Measurements from ENCODE around the gene ABCC10. TPM values are rescaled to one million over a fixed set of nuclear protein-coding genes. Genes with fewer than 3 reads are reported as not detected.
"Not testable (repeated sequence)": the region's sequence is repeated elsewhere in the genome, so short reads cannot be mapped to it uniquely, and the experiment has no call there.

ABCC10 gene
- total and polyA plus RNA-seq, 2 donors, result 15.6 to 18.5 TPM

- no peak for DNase-seq (ENCODE audit: extremely low spot score)
- Histone ChIP-seq H3K4me1 (ENCODE audit: insufficient read depth) (no peaks in the 10 kb centered on the region), H3K4me3 (ENCODE audit: low read depth, low read length) (no peak overlapping the region), H3K27ac (ENCODE audit: low read depth) (no peak overlapping the region), H3K36me3 (ENCODE audit: insufficient read depth) (no peaks in the 10 kb centered on the region)
- 68% methylated on average over 9 of the region's 9 CpGs for WGBS
These were observed 30.3 kb downstream of the ABCC10 start for GRCh38 chr6:43457643-43458042.

GRCh38 chr6:43458154-43458553, 30.8 kb downstream of the ABCC10 start:
- 93% methylated on average over 15 of the region's 15 CpGs for WGBS
- H3K36me3 ChIP-seq (ENCODE audit: insufficient read depth); H3K4me3 ChIP-seq (ENCODE audit: low read depth, low read length); H3K27ac ChIP-seq (ENCODE audit: low read depth); H3K4me1 ChIP-seq (ENCODE audit: insufficient read depth); DNase-seq (ENCODE audit: extremely low spot score): not testable (repeated sequence)

- no peak overlapping the region for H3K27ac ChIP-seq (ENCODE audit: low read depth)
- no peaks in the 10 kb centered on the region for H3K36me3 ChIP-seq (ENCODE audit: insufficient read depth)
- no peak for DNase-seq (ENCODE audit: extremely low spot score)
- WGBS, result 77% methylated on average over 1 of the region's 1 CpG
- no peaks in the 10 kb centered on the region for H3K4me1 ChIP-seq (ENCODE audit: insufficient read depth)
- H3K4me3 ChIP-seq (ENCODE audit: low read depth, low read length), result no peak overlapping the region
These were observed 32.2 kb downstream of the ABCC10 start for GRCh38 chr6:43459535-43459934.

GRCh38 chr6:43460032-43460431, 32.7 kb downstream of the ABCC10 start:
- 52% methylated on average over 4 of the region's 4 CpGs for WGBS
- Histone ChIP-seq H3K36me3 (ENCODE audit: insufficient read depth) (no peaks in the 10 kb centered on the region), H3K27ac (ENCODE audit: low read depth) (no peak overlapping the region), H3K4me3 (ENCODE audit: low read depth, low read length) (no peak overlapping the region), H3K4me1 (ENCODE audit: insufficient read depth) (no peaks in the 10 kb centered on the region)
- DNase-seq (ENCODE audit: extremely low spot score), result no peak

DNA sequence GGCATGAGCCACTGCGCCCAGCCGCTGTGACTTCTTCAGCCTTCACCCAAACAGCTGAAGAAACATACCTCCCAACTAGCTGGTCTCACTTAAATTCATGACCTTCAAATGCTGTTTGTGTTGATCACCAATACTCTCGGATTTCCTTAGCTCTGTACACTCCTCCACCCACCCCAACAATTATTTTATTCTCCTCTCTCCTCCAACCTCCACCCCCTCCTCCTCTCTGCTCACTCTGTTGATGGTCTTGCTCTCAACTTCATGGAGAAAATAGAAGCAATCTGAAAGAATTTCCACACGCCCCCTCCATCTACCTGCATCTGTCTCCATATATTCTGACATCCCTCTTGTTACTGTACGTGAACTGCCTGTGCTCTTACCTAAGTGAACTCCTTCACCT, 34.6 kb downstream of the ABCC10 start:
- no peak overlapping the region for H3K27ac ChIP-seq (ENCODE audit: low read depth)
- no peak for DNase-seq (ENCODE audit: extremely low spot score)
- WGBS, result 71% methylated on average over 5 of the region's 5 CpGs
- H3K4me3 ChIP-seq (ENCODE audit: low read depth, low read length), result no peak overlapping the region
- no peaks in the 10 kb centered on the region for H3K36me3 ChIP-seq (ENCODE audit: insufficient read depth)
- no peaks in the 10 kb centered on the region for H3K4me1 ChIP-seq (ENCODE audit: insufficient read depth)

DNA sequence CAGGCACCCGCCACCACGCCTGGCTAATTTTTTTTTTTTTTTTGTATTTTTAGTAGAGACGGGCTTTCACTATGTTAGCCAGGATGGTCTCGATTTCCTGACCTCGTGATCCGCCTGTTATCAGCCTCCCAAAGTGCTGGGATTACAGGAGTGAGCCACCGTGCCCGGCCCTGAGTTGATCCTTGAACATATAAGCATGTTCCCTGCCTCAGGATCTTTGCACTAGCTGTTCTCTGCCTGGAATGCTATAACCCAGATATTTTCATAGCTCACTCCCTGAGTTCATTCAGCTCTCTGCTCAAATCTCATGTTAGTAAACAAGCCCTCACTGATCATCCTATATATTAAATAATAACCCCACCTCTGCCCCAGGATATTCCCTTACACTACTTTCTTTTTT, 37.0 kb downstream of the ABCC10 start:
- no peak overlapping the region for H3K4me3 ChIP-seq (ENCODE audit: low read depth, low read length)
- no peak for DNase-seq (ENCODE audit: extremely low spot score)
- 79% methylated on average over 8 of the region's 8 CpGs for WGBS
- no peaks in the 10 kb centered on the region for H3K36me3 ChIP-seq (ENCODE audit: insufficient read depth)
- H3K27ac ChIP-seq (ENCODE audit: low read depth), result no peak overlapping the region
- H3K4me1 ChIP-seq (ENCODE audit: insufficient read depth), result no peaks in the 10 kb centered on the region

DNA sequence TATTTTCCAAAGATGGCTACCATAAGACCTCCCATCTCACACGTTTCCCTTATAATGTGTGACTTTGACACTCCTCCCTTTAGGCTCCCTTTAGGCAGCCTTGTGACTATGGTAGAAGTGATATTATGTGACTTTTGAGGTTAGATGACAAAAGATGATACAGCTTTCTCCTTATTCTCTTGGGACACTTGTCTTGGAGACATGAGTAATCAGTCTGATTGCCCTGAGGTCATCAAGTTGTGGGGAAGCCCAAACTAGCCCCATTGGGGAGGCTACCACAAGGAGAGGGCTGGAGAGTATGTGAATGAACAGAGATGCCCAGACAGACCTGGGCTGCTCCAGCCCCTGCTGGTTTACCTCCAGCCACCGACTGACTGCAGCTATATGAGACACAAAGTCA, 38.6 kb downstream of the ABCC10 start:
- H3K4me1 ChIP-seq (ENCODE audit: insufficient read depth), result no peaks in the 10 kb centered on the region
- no peak overlapping the region for H3K4me3 ChIP-seq (ENCODE audit: low read depth, low read length)
- WGBS, result 56% methylated on average over 2 of the region's 2 CpGs
- no peaks in the 10 kb centered on the region for H3K36me3 ChIP-seq (ENCODE audit: insufficient read depth)
- no peak overlapping the region for H3K27ac ChIP-seq (ENCODE audit: low read depth)
- DNase-seq (ENCODE audit: extremely low spot score), result no peak

GRCh38 chr6:43467265-43467664, 39.9 kb downstream of the ABCC10 start:
- H3K27ac ChIP-seq (ENCODE audit: low read depth); H3K4me3 ChIP-seq (ENCODE audit: low read depth, low read length); DNase-seq (ENCODE audit: extremely low spot score); H3K4me1 ChIP-seq (ENCODE audit: insufficient read depth); H3K36me3 ChIP-seq (ENCODE audit: insufficient read depth): not testable (repeated sequence)
- 58% methylated on average over 5 of the region's 5 CpGs for WGBS

GRCh38 chr6:43467752-43468151, 40.4 kb downstream of the ABCC10 start:
- no peaks in the 10 kb centered on the region for H3K4me1 ChIP-seq (ENCODE audit: insufficient read depth)
- H3K4me3 ChIP-seq (ENCODE audit: low read depth, low read length), result no peak overlapping the region
- H3K36me3 ChIP-seq (ENCODE audit: insufficient read depth), result no peaks in the 10 kb centered on the region
- 75% methylated on average over 4 of the region's 4 CpGs for WGBS
- no peak for DNase-seq (ENCODE audit: extremely low spot score)
- H3K27ac ChIP-seq (ENCODE audit: low read depth), result no peak overlapping the region

DNA sequence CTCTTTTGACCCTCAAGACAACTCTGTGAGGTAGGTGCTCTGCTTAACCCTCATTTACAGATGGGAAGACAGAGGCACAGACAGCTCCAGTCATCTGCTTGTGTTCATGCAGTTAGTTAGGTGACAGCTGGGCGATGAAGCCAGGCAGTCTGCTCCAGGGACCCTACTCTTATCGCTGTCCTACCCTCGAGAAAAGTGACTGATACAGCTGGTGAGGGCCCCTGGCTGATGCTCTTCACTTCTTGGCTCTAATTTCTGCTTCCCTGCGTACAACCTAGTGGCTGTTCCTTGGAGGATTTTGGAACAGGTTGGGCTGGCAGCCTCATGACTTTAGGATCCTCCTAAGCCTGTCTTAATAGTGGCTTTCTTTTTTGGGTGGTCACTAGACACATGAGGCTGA, 40.9 kb downstream of the ABCC10 start:
- no peak for DNase-seq (ENCODE audit: extremely low spot score)
- WGBS, result 72% methylated on average over 4 of the region's 4 CpGs
- Histone ChIP-seq H3K4me1 (ENCODE audit: insufficient read depth) (no peaks in the 10 kb centered on the region), H3K27ac (ENCODE audit: low read depth) (no peak overlapping the region), H3K4me3 (ENCODE audit: low read depth, low read length) (no peak overlapping the region), H3K36me3 (ENCODE audit: insufficient read depth) (no peaks in the 10 kb centered on the region)

DNA sequence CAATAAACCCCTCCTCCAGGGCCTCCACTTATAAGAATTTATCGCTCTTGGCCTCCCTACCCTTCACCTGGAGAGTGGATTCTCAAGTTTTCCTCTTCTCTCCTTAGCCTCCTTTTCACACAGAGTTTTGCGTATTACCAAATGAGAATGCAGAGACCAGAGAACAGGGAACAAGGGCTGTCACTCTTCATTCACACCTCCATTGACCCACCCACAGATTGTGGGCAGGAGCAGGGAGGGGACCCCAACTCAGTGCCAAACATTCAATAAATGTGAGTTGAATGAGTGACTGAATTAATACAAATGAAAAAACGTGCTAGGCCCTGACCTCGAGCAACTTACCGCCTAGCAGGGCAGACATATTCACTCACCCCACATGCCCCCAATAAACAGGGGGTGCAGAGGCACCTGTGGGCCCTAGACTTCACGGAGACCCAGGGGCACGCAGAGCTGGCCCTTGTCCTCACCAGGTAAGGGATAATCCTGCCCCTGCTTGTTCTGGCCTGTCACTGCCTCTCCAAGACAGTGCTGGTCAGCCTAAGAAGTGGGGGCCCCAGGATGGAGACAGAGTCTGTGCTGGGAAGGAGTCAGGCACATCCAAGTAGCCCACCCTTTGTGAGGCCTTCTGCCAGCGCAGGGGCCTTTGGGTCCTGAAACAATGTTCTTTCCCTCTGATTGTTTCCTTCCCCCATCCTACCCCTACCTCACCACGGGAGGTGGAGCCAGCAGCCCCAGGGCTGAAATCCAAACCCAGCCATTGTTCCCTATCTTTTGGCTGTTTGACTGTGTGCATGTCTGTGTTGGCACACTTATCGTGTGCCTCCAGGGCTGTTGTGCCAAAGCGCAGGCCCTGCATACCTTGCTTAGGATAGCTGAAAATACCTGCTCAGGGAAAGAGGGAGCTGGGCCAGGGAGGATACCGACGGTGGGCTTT, 41.7 kb downstream of the ABCC10 start:
- Histone ChIP-seq H3K36me3 (ENCODE audit: insufficient read depth) (no peaks in the 10 kb centered on the region), H3K27ac (ENCODE audit: low read depth) (no peak overlapping the region), H3K4me1 (ENCODE audit: insufficient read depth) (no peaks in the 10 kb centered on the region), H3K4me3 (ENCODE audit: low read depth, low read length) (no peak overlapping the region)
- DNase-seq (ENCODE audit: extremely low spot score), result no peak
- WGBS, result 64% methylated on average over 13 of the region's 13 CpGs

DNA sequence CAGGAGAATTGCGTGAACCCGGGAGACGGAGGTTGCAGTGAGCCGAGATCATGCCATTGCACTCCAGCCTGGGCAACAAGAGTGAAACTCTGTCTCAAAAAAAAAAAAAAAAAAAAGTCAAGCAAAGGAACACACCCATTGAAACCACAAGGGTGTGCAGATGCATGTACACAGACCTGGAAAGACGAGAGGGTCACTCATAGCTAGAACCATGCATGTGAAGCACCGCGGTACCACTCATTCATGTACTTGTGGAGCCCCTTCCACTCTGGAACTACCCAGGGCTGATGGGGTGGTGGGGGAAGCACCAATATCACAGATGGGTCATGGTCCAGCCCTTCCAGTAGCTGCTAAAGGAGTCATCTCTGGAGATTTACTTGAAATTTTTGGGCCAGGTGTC, 42.6 kb downstream of the ABCC10 start:
- no peak for DNase-seq (ENCODE audit: extremely low spot score)
- 88% methylated on average over 7 of the region's 7 CpGs for WGBS

GRCh38 chr6:43471399-43471798, 44.1 kb downstream of the ABCC10 start:
- Histone ChIP-seq H3K36me3 (ENCODE audit: insufficient read depth) (no peaks in the 10 kb centered on the region), H3K27ac (ENCODE audit: low read depth) (no peak overlapping the region), H3K4me1 (ENCODE audit: insufficient read depth) (no peaks in the 10 kb centered on the region), H3K4me3 (ENCODE audit: low read depth, low read length) (no peak overlapping the region)
- no peak for DNase-seq (ENCODE audit: extremely low spot score)
- WGBS, result 69% methylated on average over 1 of the region's 1 CpG

More for the DNA sequence above, 42.6 kb downstream of the ABCC10 start:
- H3K4me3 ChIP-seq (ENCODE audit: low read depth, low read length), result no peak overlapping the region
- H3K4me1 ChIP-seq (ENCODE audit: insufficient read depth), result no peaks in the 10 kb centered on the region
- no peaks in the 10 kb centered on the region for H3K36me3 ChIP-seq (ENCODE audit: insufficient read depth)
- no peak overlapping the region for H3K27ac ChIP-seq (ENCODE audit: low read depth)

DNA sequence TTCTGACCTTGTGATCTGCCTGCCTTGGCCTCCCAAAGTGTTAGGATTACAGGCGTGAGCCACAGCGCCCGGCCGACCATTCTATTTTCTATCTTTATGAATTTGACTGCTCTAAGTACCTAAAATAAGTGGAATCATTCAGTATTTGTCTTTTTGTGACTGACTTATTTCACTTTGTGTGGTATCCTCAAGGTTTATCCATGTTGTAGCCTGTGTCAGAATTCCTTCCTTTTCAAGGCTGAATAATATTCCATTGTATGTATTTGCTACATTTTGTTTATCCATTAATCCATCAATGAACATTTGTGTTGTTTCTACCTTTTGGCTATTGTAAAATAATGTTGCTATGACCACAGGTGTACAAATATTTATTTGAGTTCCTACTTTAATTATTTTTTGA, 45.2 kb downstream of the ABCC10 start:
- Histone ChIP-seq H3K27ac (ENCODE audit: low read depth) (no peak overlapping the region), H3K4me3 (ENCODE audit: low read depth, low read length) (no peak overlapping the region), H3K4me1 (ENCODE audit: insufficient read depth) (no peaks in the 10 kb centered on the region), H3K36me3 (ENCODE audit: insufficient read depth) (no peaks in the 10 kb centered on the region)
- no peak for DNase-seq (ENCODE audit: extremely low spot score)
- WGBS, result 97% methylated on average over 4 of the region's 4 CpGs
